ENCODE results near the gene MAML2. TPM values are rescaled to one million over a fixed set of nuclear protein-coding genes. Genes with fewer than 3 reads are reported as not detected.

Gene MAML2
- total and polyA plus RNA-seq, 2 experiments from 2014 or later, result 2.0 to 7.1 TPM

DNA sequence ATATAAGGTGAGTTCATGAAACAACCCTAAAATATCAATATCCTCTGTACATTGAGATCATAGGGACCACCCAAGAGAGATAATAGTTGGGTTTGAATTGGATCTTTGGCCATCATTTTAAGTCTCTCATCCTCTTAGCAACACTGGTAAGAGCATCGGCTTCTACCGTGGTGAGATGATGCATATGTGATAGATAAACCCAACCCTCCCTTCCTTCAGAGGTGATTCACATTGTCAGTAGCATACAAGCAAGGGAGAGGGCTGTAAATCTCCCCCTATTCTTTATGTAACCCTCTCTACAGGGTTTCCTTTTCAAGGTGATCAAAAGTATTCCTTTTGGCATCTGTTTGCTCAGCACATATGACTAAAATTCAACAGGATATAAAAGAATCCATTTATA is 316.7 kb downstream of the MAML2 start:
- no peaks in the 10 kb centered on the region for H3K4me1 Mint-ChIP-seq
- no peak overlapping the region for H3K4me2 ChIP-seq
- H3K4me3 ChIP-seq, result no peak overlapping the region
- TF ChIP-seq CREB1 (CRISPR knock-in tag; IDR thresholded peaks at IDR 0.05; ENCODE audit: low read depth) (no peak), EZH2 (IDR thresholded peaks at IDR 0.05; ENCODE audit: low read depth, unreplicated experiment) (no peak), JUNB (IDR thresholded peaks at IDR 0.05; ENCODE audit: unreplicated experiment) (no peak), NANOG (IDR thresholded peaks at IDR 0.05; ENCODE audit: borderline replicate concordance) (no peak), STAT1 (IDR thresholded peaks at IDR 0.05; ENCODE audit: unreplicated experiment) (no peak), POLR2AphosphoS5 (IDR thresholded peaks at IDR 0.05; ENCODE audit: low read depth) (no peak), ZNF331 (CRISPR knock-in tag; IDR thresholded peaks at IDR 0.05; ENCODE audit: low read depth) (no peak), EZH2phosphoT487 (IDR thresholded peaks at IDR 0.05; ENCODE audit: unreplicated experiment) (no peak), ZNF114 (CRISPR knock-in tag; IDR thresholded peaks at IDR 0.05) (no peak)
- TF ChIP-seq, protein P1, sequence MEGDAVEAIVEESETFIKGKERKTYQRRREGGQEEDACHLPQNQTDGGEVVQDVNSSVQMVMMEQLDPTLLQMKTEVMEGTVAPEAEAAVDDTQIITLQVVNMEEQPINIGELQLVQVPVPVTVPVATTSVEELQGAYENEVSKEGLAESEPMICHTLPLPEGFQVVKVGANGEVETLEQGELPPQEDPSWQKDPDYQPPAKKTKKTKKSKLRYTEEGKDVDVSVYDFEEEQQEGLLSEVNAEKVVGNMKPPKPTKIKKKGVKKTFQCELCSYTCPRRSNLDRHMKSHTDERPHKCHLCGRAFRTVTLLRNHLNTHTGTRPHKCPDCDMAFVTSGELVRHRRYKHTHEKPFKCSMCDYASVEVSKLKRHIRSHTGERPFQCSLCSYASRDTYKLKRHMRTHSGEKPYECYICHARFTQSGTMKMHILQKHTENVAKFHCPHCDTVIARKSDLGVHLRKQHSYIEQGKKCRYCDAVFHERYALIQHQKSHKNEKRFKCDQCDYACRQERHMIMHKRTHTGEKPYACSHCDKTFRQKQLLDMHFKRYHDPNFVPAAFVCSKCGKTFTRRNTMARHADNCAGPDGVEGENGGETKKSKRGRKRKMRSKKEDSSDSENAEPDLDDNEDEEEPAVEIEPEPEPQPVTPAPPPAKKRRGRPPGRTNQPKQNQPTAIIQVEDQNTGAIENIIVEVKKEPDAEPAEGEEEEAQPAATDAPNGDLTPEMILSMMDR (conservative IDR thresholded peaks at IDR 0.05; ENCODE audit: low read depth in 2 of 2), result no peak
- TF ChIP-seq, protein P2, sequence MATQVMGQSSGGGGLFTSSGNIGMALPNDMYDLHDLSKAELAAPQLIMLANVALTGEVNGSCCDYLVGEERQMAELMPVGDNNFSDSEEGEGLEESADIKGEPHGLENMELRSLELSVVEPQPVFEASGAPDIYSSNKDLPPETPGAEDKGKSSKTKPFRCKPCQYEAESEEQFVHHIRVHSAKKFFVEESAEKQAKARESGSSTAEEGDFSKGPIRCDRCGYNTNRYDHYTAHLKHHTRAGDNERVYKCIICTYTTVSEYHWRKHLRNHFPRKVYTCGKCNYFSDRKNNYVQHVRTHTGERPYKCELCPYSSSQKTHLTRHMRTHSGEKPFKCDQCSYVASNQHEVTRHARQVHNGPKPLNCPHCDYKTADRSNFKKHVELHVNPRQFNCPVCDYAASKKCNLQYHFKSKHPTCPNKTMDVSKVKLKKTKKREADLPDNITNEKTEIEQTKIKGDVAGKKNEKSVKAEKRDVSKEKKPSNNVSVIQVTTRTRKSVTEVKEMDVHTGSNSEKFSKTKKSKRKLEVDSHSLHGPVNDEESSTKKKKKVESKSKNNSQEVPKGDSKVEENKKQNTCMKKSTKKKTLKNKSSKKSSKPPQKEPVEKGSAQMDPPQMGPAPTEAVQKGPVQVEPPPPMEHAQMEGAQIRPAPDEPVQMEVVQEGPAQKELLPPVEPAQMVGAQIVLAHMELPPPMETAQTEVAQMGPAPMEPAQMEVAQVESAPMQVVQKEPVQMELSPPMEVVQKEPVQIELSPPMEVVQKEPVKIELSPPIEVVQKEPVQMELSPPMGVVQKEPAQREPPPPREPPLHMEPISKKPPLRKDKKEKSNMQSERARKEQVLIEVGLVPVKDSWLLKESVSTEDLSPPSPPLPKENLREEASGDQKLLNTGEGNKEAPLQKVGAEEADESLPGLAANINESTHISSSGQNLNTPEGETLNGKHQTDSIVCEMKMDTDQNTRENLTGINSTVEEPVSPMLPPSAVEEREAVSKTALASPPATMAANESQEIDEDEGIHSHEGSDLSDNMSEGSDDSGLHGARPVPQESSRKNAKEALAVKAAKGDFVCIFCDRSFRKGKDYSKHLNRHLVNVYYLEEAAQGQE (IDR thresholded peaks at IDR 0.05; ENCODE audit: unreplicated experiment), result no peak
- TF ChIP-seq, protein P3, sequence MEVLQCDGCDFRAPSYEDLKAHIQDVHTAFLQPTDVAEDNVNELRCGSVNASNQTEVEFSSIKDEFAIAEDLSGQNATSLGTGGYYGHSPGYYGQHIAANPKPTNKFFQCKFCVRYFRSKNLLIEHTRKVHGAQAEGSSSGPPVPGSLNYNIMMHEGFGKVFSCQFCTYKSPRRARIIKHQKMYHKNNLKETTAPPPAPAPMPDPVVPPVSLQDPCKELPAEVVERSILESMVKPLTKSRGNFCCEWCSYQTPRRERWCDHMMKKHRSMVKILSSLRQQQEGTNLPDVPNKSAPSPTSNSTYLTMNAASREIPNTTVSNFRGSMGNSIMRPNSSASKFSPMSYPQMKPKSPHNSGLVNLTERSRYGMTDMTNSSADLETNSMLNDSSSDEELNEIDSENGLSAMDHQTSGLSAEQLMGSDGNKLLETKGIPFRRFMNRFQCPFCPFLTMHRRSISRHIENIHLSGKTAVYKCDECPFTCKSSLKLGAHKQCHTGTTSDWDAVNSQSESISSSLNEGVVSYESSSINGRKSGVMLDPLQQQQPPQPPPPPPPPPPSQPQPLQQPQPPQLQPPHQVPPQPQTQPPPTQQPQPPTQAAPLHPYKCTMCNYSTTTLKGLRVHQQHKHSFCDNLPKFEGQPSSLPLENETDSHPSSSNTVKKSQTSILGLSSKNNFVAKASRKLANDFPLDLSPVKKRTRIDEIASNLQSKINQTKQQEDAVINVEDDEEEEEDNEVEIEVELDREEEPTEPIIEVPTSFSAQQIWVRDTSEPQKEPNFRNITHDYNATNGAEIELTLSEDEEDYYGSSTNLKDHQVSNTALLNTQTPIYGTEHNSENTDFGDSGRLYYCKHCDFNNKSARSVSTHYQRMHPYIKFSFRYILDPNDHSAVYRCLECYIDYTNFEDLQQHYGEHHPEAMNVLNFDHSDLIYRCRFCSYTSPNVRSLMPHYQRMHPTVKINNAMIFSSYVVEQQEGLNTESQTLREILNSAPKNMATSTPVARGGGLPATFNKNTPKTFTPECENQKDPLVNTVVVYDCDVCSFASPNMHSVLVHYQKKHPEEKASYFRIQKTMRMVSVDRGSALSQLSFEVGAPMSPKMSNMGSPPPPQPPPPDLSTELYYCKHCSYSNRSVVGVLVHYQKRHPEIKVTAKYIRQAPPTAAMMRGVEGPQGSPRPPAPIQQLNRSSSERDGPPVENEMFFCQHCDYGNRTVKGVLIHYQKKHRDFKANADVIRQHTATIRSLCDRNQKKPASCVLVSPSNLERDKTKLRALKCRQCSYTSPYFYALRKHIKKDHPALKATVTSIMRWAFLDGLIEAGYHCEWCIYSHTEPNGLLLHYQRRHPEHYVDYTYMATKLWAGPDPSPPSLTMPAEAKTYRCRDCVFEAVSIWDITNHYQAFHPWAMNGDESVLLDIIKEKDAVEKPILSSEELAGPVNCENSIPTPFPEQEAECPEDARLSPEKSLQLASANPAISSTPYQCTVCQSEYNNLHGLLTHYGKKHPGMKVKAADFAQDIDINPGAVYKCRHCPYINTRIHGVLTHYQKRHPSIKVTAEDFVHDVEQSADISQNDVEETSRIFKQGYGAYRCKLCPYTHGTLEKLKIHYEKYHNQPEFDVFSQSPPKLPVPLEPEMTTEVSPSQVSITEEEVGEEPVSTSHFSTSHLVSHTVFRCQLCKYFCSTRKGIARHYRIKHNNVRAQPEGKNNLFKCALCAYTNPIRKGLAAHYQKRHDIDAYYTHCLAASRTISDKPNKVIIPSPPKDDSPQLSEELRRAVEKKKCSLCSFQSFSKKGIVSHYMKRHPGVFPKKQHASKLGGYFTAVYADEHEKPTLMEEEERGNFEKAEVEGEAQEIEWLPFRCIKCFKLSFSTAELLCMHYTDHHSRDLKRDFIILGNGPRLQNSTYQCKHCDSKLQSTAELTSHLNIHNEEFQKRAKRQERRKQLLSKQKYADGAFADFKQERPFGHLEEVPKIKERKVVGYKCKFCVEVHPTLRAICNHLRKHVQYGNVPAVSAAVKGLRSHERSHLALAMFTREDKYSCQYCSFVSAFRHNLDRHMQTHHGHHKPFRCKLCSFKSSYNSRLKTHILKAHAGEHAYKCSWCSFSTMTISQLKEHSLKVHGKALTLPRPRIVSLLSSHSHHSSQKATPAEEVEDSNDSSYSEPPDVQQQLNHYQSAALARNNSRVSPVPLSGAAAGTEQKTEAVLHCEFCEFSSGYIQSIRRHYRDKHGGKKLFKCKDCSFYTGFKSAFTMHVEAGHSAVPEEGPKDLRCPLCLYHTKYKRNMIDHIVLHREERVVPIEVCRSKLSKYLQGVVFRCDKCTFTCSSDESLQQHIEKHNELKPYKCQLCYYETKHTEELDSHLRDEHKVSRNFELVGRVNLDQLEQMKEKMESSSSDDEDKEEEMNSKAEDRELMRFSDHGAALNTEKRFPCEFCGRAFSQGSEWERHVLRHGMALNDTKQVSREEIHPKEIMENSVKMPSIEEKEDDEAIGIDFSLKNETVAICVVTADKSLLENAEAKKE (CRISPR knock-in tag; IDR thresholded peaks at IDR 0.05), result no peak
- TF ChIP-seq, protein P4, sequence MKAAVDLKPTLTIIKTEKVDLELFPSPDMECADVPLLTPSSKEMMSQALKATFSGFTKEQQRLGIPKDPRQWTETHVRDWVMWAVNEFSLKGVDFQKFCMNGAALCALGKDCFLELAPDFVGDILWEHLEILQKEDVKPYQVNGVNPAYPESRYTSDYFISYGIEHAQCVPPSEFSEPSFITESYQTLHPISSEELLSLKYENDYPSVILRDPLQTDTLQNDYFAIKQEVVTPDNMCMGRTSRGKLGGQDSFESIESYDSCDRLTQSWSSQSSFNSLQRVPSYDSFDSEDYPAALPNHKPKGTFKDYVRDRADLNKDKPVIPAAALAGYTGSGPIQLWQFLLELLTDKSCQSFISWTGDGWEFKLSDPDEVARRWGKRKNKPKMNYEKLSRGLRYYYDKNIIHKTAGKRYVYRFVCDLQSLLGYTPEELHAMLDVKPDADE (IDR thresholded peaks at IDR 0.05), result no peak
- H3K4me1 ChIP-seq (ENCODE audit: insufficient read depth), result no peaks in the 10 kb centered on the region
- no peaks in the 10 kb centered on the region for H3K36me3 ChIP-seq (ENCODE audit: insufficient read depth)
- no peaks in the 10 kb centered on the region for H3K9me2 ChIP-seq (ENCODE audit: insufficient read depth)
- no peak overlapping the region for H3K4me3 Mint-ChIP-seq
- H3K79me2 ChIP-seq (replicated peaks; ENCODE audit: insufficient read depth), result no peaks in the 10 kb centered on the region
- ATAC-seq (no peak), DNase-seq (ENCODE audit: low spot score) (no peak)
- no peaks in the 10 kb centered on the region for H3K9me3 Mint-ChIP-seq
- H4K20me1 ChIP-seq (replicated peaks; ENCODE audit: insufficient read depth), result no peaks in the 10 kb centered on the region
- H2AFZ ChIP-seq, result no peak overlapping the region
- H3K27me3 Mint-ChIP-seq (ENCODE audit: insufficient read depth, low read depth, poor library complexity), result peaks cover 1% of the 10 kb centered on the region
- no peaks in the 10 kb centered on the region for H3F3A ChIP-seq (replicated peaks; ENCODE audit: low read depth)
- H3K27ac Mint-ChIP-seq, result no peak overlapping the region
- H3K27ac ChIP-seq (ENCODE audit: low read depth), result no peak overlapping the region
- H3K27me3 ChIP-seq (ENCODE audit: insufficient read depth), result no peaks in the 10 kb centered on the region
- H3K36me3 Mint-ChIP-seq (ENCODE audit: low read depth), result no peaks in the 10 kb centered on the region

Measured in GM23338 (cell line).